ENCODE results near the gene PCDHGA10.
"Not testable (repeated sequence)": the region's sequence is repeated elsewhere in the genome, so short reads cannot be mapped to it uniquely, and the experiment has no call there.

DNA sequence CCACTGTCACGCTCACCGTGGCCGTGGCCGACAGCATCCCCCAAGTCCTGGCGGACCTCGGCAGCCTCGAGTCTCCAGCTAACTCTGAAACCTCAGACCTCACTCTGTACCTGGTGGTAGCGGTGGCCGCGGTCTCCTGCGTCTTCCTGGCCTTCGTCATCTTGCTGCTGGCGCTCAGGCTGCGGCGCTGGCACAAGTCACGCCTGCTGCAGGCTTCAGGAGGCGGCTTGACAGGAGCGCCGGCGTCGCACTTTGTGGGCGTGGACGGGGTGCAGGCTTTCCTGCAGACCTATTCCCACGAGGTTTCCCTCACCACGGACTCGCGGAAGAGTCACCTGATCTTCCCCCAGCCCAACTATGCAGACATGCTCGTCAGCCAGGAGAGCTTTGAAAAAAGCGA lies 19.9 kb downstream of the PCDHGA10 start:
- not testable (repeated sequence) for TF ChIP-seq CTCF, POLR2A (IDR thresholded peaks at IDR 0.05)
